SIG-M5 treated with dmso at 0.1 percent for 504 hours (cell line): ENCODE measurements around the gene CORIN.
"Not testable (repeated sequence)": the region's sequence is repeated elsewhere in the genome, so short reads cannot be mapped to it uniquely, and the experiment has no call there.

Experiments used
- DNase-seq: peaks from one replicate; lab custom pipeline; 2025; ENCODE audit not compliant: unreplicated experiment; lab: John Stamatoyannopoulos, UW

CORIN gene

DNA sequence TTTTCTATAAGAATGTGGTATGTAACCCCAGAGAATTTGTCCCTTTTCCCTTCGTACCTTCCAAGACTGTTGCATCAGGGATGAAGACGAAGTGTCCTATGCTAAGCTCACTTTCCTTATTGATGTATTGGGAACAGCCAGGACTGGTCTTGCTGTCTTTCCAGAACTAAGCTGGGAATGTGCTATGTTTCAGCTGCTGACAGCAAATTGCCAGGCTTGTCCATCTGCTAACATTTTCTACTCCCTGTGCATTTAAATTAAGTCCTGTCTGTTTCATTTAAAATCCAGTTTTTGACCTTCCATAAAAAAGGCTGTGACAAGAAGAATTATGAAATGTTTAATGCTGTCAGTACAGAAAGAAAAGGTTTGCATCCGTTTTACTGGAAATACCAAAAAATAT, 264.9 kb downstream of the CORIN start:
- no peak for DNase-seq

DNA sequence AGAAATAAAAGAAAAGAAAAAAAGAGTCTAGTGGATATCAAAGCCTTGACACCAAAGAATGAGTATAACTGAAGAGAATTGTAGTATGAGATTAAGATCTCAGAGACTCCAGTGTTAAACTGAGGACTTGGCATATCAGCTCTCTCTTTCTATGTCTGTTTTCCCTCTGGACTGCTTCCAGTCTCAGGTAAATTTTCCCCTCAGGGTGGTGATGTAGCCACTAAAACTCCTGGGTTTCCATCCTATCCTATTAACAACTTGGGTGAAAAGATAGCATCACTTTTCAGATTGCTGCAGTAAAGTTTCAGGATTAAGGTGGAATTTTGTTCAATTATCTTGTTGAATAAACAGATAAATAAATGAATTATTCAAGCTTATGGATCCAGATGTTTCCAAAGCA, 267.1 kb downstream of the CORIN start:
- DNase-seq, result no peak

DNA sequence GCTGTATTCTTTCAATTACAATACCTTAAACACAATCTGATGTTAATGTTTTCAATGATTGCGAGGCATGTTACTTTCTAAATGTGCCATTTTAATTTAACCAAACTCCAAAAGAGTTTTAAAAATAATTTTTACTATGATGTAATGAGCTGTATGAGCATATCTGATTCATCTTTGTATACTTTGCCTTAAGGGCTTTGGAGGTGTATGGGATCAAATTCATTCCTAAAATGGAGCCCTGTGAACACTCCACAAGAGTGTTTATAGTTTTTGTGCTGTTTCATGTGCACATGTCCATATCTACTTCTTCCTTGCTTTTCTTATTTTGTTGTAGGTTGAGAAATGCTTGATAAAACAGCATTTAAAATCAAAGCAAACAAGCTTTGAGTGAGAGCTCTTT, 270.4 kb downstream of the CORIN start:
- DNase-seq, result no peak

DNA sequence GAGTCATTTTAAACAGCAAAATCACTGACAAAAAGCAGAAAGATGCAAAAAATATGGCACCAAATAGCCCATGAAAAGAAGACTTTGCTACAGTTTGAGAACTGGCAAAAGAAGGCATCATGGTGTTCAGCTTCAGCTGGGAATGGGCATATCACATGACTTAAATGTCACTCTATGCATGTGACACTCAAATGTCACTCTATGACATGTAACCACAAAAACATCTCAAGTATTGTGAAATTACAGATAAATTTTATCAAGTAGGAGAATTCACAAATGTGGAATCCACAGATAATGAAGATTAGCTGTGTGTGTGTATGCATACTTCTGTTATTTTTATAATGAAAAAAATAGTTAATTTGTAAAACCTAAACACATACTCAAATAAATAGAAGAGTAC, 270.9 kb downstream of the CORIN start:
- no peak for DNase-seq

DNA sequence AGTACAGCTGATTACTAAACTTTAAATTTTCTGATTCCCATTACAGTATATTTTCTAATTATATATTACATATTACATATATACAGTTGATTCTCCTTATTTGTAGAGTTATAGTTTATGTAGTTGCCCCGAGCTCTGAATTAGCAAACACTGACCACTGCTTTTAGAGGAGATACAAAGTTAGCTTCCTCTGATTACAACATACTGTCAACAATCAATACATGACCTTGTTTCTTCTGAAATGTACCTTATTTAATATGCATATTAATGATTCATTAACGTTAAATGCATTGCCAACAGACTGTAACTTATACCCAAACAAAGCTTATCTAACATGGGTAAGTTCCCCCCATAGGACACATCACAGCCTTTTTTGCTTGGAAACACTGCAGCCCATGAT, 271.3 kb downstream of the CORIN start:
- DNase-seq, result no peak

DNA sequence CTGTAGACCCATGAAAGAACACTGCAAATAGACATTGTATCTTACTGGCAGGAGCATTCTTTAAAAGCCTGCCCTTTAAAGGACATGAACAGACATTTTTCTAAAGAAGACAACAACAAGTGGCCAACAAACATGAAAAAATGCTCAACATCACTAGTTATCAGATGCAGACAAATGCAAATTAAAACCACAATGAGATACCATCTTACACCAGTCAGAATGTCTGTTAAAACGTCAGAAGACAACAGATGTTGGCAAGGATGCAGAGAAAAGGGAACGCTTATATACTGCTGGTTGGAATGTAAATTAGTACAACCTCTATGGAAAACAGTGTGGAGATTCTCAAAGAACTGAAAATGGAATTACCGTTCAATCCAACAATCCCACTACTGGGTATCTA, 275.6 kb downstream of the CORIN start:
- no peak for DNase-seq

DNA sequence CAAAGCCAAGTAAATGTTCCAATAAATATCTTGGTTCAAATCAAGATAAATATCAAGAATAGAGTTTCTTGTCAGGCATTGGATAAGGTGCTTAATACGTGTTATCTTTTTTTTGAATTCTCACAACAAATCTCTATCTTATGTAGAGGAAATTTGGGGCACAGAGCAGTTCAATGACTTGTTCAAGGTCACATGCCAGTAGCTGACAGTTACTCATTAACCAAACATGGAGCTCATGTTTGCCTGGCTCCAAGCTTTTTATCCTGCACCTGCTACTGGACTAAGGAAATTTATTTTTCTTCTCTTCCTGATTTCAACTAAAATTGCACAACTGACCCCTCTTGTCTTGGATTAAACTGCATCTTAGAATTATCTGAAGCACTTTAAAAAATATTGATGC, 276.5 kb downstream of the CORIN start:
- DNase-seq, result no peak

DNA sequence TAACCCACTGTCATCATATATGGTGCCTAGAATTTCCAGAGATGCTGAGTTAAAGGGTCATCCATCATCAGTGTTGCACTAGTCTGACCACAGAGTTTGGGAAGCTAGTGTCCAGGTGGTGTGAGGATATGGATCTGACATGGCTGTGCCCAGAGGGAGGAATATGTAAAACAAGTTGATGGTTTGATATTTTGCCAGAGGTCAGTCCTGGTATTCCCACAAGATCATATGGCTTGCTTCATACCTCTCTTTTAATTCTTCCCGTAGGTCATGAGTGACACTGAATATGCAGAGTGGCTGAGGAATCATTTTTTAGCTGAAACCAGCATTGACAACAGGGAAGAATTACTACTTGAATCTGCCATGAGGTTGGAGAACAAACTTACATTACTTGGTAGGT, 277.2 kb downstream of the CORIN start:
- no peak for DNase-seq

DNA sequence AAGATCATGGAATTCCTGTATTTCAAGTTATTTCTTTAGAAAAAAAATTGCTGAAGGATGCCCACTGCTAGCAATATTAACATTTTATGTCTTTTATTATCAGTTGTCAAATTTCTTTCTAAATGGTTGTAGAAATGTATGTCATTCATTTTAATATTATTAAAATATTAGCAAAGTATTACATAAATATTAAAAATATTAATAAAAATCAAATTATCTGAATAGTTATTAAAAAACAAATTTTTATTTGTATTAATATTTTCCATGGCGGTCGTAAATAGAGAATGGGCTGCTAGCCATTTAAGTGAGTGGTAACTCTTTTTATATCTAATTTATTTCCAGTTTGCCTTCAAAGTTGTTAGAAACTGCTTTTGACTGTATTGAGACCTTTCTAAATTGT, 280.6 kb downstream of the CORIN start:
- no peak for DNase-seq

DNA sequence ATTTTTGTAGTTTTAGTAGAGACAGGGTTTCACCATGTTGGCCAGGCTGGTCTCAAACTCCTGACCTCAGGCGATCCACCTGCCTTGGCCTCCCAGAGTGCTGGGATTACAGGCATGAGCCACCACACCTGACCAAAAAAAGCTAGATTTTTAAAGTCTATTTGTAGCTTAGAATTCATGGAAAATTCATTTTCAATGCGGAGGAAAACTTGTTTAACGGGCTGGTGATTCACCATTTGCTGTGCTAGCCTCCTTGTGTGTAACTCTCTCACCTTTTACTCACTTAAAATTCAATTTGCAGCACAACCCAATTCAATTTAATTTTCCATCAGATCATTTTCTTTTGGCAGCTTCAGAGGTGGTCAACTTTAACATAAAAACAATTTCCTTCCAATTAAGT, 281.9 kb downstream of the CORIN start:
- not testable (repeated sequence) for DNase-seq

DNA sequence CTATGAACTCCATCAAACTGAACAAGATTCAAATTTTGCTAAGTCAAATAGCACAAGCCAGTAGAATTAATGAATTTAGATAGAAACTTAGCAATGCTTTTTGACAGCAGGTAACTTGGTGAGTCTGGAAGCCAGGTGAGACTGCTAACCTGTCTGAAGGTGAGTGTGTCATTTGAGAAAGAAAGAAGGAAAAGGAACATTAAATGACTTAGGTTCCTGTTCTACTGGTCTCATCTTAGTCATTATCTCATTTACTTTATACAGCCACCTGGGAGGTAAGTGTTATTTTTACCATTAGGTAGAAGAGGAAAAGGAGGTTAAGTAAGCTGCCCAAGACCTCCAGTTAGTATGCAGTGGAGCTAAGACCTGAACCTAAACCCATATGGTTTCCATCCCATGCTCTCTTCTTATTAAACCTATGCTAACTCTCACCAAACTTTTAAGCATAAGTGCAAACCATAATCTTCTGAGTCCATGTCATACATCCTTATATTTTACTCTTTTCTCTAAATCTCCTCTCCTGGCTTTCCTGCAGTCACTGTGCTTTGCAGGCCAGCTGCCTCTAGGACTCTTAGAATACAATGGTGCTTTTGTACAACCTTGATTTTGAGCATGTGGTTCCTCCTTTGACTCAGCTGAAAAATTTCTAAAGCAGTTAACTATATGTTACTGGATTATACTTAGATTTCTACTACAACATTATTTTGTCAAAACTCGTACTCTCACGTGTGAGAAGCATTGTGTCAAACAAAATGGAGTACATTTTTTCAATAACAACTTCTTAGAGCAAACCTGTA, 284.3 kb downstream of the CORIN start:
- DNase-seq, result no peak

DNA sequence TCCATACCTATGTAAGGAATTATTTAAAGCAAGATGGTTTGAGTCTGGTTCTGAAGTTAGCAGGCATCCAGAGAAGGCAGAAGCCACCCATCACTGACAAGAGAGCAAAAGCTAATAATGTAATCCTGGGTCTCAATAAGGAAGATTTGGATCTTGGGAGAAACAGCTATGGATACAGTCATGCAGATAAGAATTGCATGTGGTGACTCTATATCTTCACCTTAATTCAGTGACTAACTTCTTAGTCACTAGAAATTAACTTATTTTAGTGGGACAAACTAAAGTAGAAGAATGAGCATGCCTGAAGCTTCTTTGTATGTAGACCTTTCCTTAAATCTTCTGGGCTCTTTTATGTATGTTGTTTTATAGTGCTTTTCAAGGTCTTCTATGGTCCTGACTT, 286.2 kb downstream of the CORIN start:
- DNase-seq, result no peak

DNA sequence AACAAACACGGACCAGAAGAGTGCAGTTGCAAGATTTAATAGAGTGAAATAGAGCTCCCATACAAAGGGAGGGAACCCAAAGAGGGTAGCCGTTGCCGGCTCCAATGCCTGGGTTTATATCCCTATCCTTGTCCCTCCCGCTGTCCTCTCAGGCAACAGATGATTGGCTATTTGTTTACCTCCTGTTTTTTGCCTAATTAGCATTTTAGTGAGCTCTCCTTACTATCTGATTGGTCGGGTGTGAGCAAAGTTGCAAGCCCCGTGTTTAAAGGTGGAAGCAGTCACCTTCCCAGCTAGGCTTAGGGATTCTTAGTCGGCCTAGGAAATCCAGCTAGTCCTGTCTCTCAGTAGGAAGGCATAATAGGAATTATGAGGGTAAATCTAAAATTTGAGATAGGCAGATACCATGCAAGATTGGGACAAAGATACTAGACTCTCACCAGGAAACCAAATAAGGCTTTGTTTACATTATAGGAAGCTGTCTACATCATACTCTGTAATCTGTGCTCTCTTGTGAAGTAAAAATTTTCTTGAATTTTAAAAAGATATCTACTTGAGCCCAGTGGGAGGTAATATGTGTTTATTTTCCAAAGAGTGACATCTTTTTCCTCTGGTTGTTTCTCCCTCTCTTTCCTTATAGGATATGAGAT, 286.8 kb downstream of the CORIN start:
- DNase-seq, result no peak

DNA sequence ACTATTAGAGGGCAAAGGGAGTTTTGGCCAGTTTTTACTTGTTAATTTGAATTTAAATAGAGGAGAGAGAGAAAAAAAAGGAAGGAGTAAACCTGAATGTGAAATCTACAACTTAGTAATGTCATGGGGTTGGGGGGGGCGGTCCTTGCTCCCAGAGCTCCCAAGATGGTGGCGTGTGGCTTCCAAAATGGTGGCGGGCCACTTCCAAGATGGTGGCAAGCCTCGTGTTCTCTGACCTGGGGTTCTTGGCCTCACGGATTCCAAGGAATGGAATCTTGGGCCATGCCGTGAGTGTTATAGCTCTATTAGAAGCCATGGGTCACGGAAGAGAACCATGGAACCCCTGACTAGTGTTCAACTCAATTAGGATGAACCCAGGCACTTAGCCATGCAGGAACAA, 287.5 kb downstream of the CORIN start:
- not testable (repeated sequence) for DNase-seq
